PC-9 (cell line): ENCODE measurements around the gene PUS1. TPM values are rescaled to one million over a fixed set of nuclear protein-coding genes. Genes with fewer than 3 reads are reported as not detected.

Source experiments
- BruUV-seq: library from RNA; stranded (reverse); fragments of 400-500 nt; replicated peaks from 2 replicates; lab custom pipeline; 2021; lab: Mats Ljungman, UMichigan
- CTCF ChIA-PET: fragments of 300-600 bp; sonication (Branson Sonifier 250); formaldehyde crosslinking; loops from one replicate; lab custom pipeline; 2022; ENCODE audit warnings: antibody characterized with exemption; lab: Charles Lee
- POLR2A ChIA-PET: fragments of 300-600 bp; sonication (Branson Sonifier 250); formaldehyde crosslinking; loops from one replicate; lab custom pipeline; 2022; ENCODE audit warnings: antibody characterized with exemption; ENCODE audit not compliant: unreplicated experiment; lab: Charles Lee
- DNase-seq, 2 experiments: peaks; one replicate each; pipeline versions ENCODE4 v3.0.0 to v3.0.0-alpha.2; 2015 to 2022; ENCODE audit warnings: mixed read lengths in 1 of 2
- H2AFZ ChIP-seq: fragments of 200-600 bp; sonication (generic); 2 replicates; pipeline ENCODE4 v1.8.1; 2017; ENCODE audit warnings: antibody characterized with exemption
- H3F3A ChIP-seq: fragments of 200-600 bp; sonication (generic); 2 replicates; pipeline ENCODE4 v1.8.1; 2017; ENCODE audit warnings: antibody characterized with exemption, mild to moderate bottlenecking, low read depth; ENCODE audit not compliant: insufficient read depth
- H3K27ac ChIP-seq: fragments of 200-600 bp; sonication (generic); 2 replicates; pipeline ENCODE4 v1.6.1; 2016; ENCODE audit warnings: mixed run types
- H3K27me3 ChIP-seq: fragments of 200-600 bp; sonication (generic); 2 replicates; pipeline ENCODE4 v1.6.1; 2016; ENCODE audit warnings: low read depth, mixed run types; ENCODE audit not compliant: insufficient read depth
- H3K36me3 ChIP-seq: fragments of 200-600 bp; sonication (generic); 2 replicates; pipeline ENCODE4 v1.6.1; 2016; ENCODE audit warnings: low read depth, mixed run types
- H3K4me1 ChIP-seq: fragments of 200-600 bp; sonication (generic); replicated peaks from 2 replicates; pipeline ENCODE4 v1.6.1; 2016; ENCODE audit warnings: mixed run types; ENCODE audit not compliant: insufficient read depth
- H3K4me2 ChIP-seq: fragments of 200-600 bp; sonication (generic); 2 replicates; pipeline ENCODE4 v1.6.1; 2017; ENCODE audit warnings: mixed run types
- H3K4me3 ChIP-seq: fragments of 200-600 bp; sonication (generic); 2 replicates; pipeline ENCODE4 v1.6.1; 2016; ENCODE audit warnings: mixed run types
- H3K79me2 ChIP-seq: fragments of 200-600 bp; sonication (generic); 2 replicates; pipeline ENCODE4 v1.6.1; 2017; ENCODE audit warnings: low read depth, mixed run types
- H3K9me2 ChIP-seq: fragments of 200-600 bp; sonication (generic); 2 replicates; pipeline ENCODE4 v1.8.1; 2017; ENCODE audit warnings: mild to moderate bottlenecking; ENCODE audit not compliant: insufficient read depth
- H3K9me3 ChIP-seq: fragments of 200-600 bp; sonication (generic); 2 replicates; pipeline ENCODE4 v1.8.1; 2016; ENCODE audit warnings: low read depth; ENCODE audit not compliant: insufficient read depth
- H4K20me1 ChIP-seq: fragments of 200-600 bp; sonication (generic); 2 replicates; pipeline ENCODE4 v1.8.1; 2017; ENCODE audit not compliant: insufficient read depth
- CTCF ChIP-seq: fragments of 200-600 bp; sonication (generic); conservative IDR thresholded peaks from 2 replicates; pipeline ENCODE4 v1.6.1; 2017; ENCODE audit warnings: mixed run types, antibody characterized with exemption, mild to moderate bottlenecking, moderate library complexity
- EZH2 ChIP-seq: fragments of 200-600 bp; sonication (generic); IDR thresholded peaks from 2 replicates; pipeline ENCODE4 v1.8.0; 2017; ENCODE audit warnings: antibody characterized with exemption, low read depth
- intact Hi-C: fragments of 100-400 bp; cut with micrococcal nuclease; formaldehyde crosslinking; loops from one replicate; pipeline ENCODE4 v1.10.0; 2022; ENCODE audit not compliant: unreplicated experiment
- total RNA-seq: library from RNA; stranded (reverse); gene quantifications from 2 replicates; pipeline ENCODE4 v1.2.3, GENCODE V29; 2021

PUS1 gene
- total RNA-seq, 1 experiment from 2014 or later, result 37.0 TPM

GRCh38 chr12:131940141-131940547 is 11.1 kb downstream of the PUS1 start:
- Histone ChIP-seq H3K4me1 (no peaks in the 10 kb centered on the region), H3K36me3 (peaks cover 19% of the 10 kb centered on the region; the same call in 1 of the 2 replicates), H3K27me3 (no peaks in the 10 kb centered on the region), H3K4me3 (no peak overlapping the region), H3K9me3 (no peaks in the 10 kb centered on the region), H3K4me2 (no peak overlapping the region), H3F3A (peaks cover 51% of the 10 kb centered on the region; the same call in 1 of the 2 replicates), H3K79me2 (no peaks in the 10 kb centered on the region), H4K20me1 (0 out of 2 replicates have a peak, but pooled peaks cover 3% of the 10 kb centered on the region), H3K27ac (no peak overlapping the region), H3K9me2 (no peaks in the 10 kb centered on the region), H2AFZ (no peak overlapping the region)
- TF ChIP-seq EZH2 (no peak), CTCF (no peak)
- CTCF ChIA-PET, result no interaction called here
- POLR2A ChIA-PET, result no interaction called here
- BruUV-seq, result no TSS peak
- DNase-seq, result no peak
- intact Hi-C loops, result no loop called here

- no peak for DNase-seq
- H3K27me3 ChIP-seq, result no peaks in the 10 kb centered on the region
- no TSS peak for BruUV-seq
- POLR2A ChIA-PET, result no interaction called here
- H3K9me3 ChIP-seq, result no peaks in the 10 kb centered on the region
- CTCF ChIA-PET, result no interaction called here
- H2AFZ ChIP-seq, result no peak overlapping the region
- peaks cover 44% of the 10 kb centered on the region; the same call in 1 of the 2 replicates for H3F3A ChIP-seq
- no peaks in the 10 kb centered on the region for H3K79me2 ChIP-seq
- no peaks in the 10 kb centered on the region for H3K4me1 ChIP-seq
- no peak overlapping the region for H3K27ac ChIP-seq
- no peak overlapping the region for H3K4me3 ChIP-seq
- H3K36me3 ChIP-seq, result peaks cover 9% of the 10 kb centered on the region; the same call in 1 of the 2 replicates
- intact Hi-C loops, result no loop called here
- TF ChIP-seq CTCF, result no peak
- TF ChIP-seq EZH2, result no peak
- H3K9me2 ChIP-seq, result no peaks in the 10 kb centered on the region
- H4K20me1 ChIP-seq, result 0 out of 2 replicates have a peak, but pooled peaks cover 3% of the 10 kb centered on the region
- no peak overlapping the region for H3K4me2 ChIP-seq
These were observed 12.3 kb downstream of the PUS1 start for GRCh38 chr12:131941116-131941986.

GRCh38 chr12:131941987-131942341 is 12.9 kb downstream of the PUS1 start:
- H3K4me1 ChIP-seq, result no peaks in the 10 kb centered on the region
- no peak overlapping the region for H3K4me2 ChIP-seq
- no peaks in the 10 kb centered on the region for H3K9me2 ChIP-seq
- H4K20me1 ChIP-seq, result 0 out of 2 replicates have a peak, but pooled peaks cover 3% of the 10 kb centered on the region
- H3F3A ChIP-seq, result peaks cover 44% of the 10 kb centered on the region; the same call in 1 of the 2 replicates
- no peak overlapping the region for H3K4me3 ChIP-seq
- H3K9me3 ChIP-seq, result no peaks in the 10 kb centered on the region
- no peak overlapping the region for H2AFZ ChIP-seq
- no peak overlapping the region for H3K27ac ChIP-seq
- DNase-seq, result no peak
- no peak for TF ChIP-seq CTCF
- no peak for TF ChIP-seq EZH2
- intact Hi-C loops, result no loop called here
- no TSS peak for BruUV-seq
- CTCF ChIA-PET, result no interaction called here
- no peaks in the 10 kb centered on the region for H3K27me3 ChIP-seq
- POLR2A ChIA-PET, result no interaction called here
- H3K36me3 ChIP-seq, result peaks cover 6% of the 10 kb centered on the region; the same call in 1 of the 2 replicates
- no peaks in the 10 kb centered on the region for H3K79me2 ChIP-seq
